Astrocyte (in vitro differentiated cells and primary cell): ENCODE measurements around the gene CYP2B6. TPM values are rescaled to one million over a fixed set of nuclear protein-coding genes. Genes with fewer than 3 reads are reported as not detected.
"Not testable (repeated sequence)": the region's sequence is repeated elsewhere in the genome, so short reads cannot be mapped to it uniquely, and the experiment has no call there.

ENCODE experiments used
- DNase-seq: peaks from one replicate; pipeline ENCODE4 v3.0.0-alpha.2; 2010; ENCODE audit warnings: low read depth
- FAIRE-seq: peaks from 2 replicates; lab custom pipeline; 2011; peaks lifted over from hg19 to GRCh38; lab: Jason Lieb, UNC
- H2AFZ ChIP-seq: 2 replicates; pipeline ENCODE4 v1.6.0; 2012; ENCODE audit warnings: low read depth, low read length, inconsistent platforms
- H3K27ac ChIP-seq: 2 replicates; pipeline ENCODE4 v1.5.1; 2011; ENCODE audit warnings: low read depth, low read length, inconsistent platforms
- H3K27me3 ChIP-seq: 2 replicates; pipeline ENCODE4 v1.6.0; 2011; ENCODE audit warnings: low read length, inconsistent platforms; ENCODE audit not compliant: insufficient read depth
- H3K36me3 ChIP-seq: 2 replicates; pipeline ENCODE4 v1.5.1; 2011; ENCODE audit warnings: low read length, inconsistent platforms; ENCODE audit not compliant: insufficient read depth
- H3K4me1 ChIP-seq: 2 replicates; pipeline ENCODE4 v1.5.1; 2011; ENCODE audit warnings: low read length, inconsistent platforms; ENCODE audit not compliant: insufficient read depth
- H3K4me2 ChIP-seq: 2 replicates; pipeline ENCODE4 v1.6.0; 2012; ENCODE audit warnings: low read length, inconsistent platforms
- H3K4me3 ChIP-seq: 2 replicates; pipeline ENCODE4 v1.5.1; 2011; ENCODE audit warnings: low read depth, mild to moderate bottlenecking, low read length, inconsistent platforms; ENCODE audit not compliant: insufficient read depth
- H3K79me2 ChIP-seq: 2 replicates; pipeline ENCODE4 v1.6.0; 2012; ENCODE audit warnings: mild to moderate bottlenecking, low read length, inconsistent platforms; ENCODE audit not compliant: insufficient read depth
- H3K9ac ChIP-seq: 2 replicates; pipeline ENCODE4 v1.6.0; 2012; ENCODE audit warnings: mild to moderate bottlenecking, low read length, inconsistent platforms
- H3K9me3 ChIP-seq: 2 replicates; pipeline ENCODE4 v1.5.1; 2012; ENCODE audit warnings: low read depth, mild to moderate bottlenecking, low read length, inconsistent platforms; ENCODE audit not compliant: insufficient read depth
- H4K20me1 ChIP-seq: 2 replicates; pipeline ENCODE4 v1.6.0; 2012; ENCODE audit warnings: low read length, inconsistent platforms; ENCODE audit not compliant: insufficient read depth
- H3K27ac Mint-ChIP-seq: one replicate; pipeline ENCODE4 v1.8.0; 2021; ENCODE audit warnings: mild to moderate bottlenecking, mixed read lengths; ENCODE audit not compliant: unreplicated experiment
- H3K27me3 Mint-ChIP-seq: one replicate; pipeline ENCODE4 v1.8.0; 2021; ENCODE audit warnings: low read depth, mixed read lengths; ENCODE audit not compliant: unreplicated experiment
- H3K36me3 Mint-ChIP-seq: one replicate; pipeline ENCODE4 v1.8.0; 2021; ENCODE audit warnings: low read depth, mixed read lengths; ENCODE audit not compliant: unreplicated experiment
- H3K4me1 Mint-ChIP-seq: one replicate; pipeline ENCODE4 v1.8.0; 2021; ENCODE audit warnings: low read depth, mixed read lengths; ENCODE audit not compliant: unreplicated experiment
- H3K4me3 Mint-ChIP-seq: one replicate; pipeline ENCODE4 v1.8.0; 2021; ENCODE audit warnings: mild to moderate bottlenecking, moderate library complexity, mixed read lengths; ENCODE audit not compliant: unreplicated experiment
- H3K9me3 Mint-ChIP-seq: one replicate; pipeline ENCODE4 v1.8.0; 2021; ENCODE audit warnings: mild to moderate bottlenecking, mixed read lengths; ENCODE audit not compliant: unreplicated experiment
- CTCF ChIP-seq: IDR thresholded peaks from 2 replicates; pipeline ENCODE4 v1.5.1; 2011; ENCODE audit warnings: low read depth, mild to moderate bottlenecking, inconsistent platforms, low read length, moderate library complexity; ENCODE audit not compliant: insufficient read depth
- EZH2 ChIP-seq: IDR thresholded peaks from 2 replicates; pipeline ENCODE4 v1.6.1; 2012; ENCODE audit warnings: mild to moderate bottlenecking, low read length, inconsistent platforms; ENCODE audit not compliant: insufficient read depth
- total RNA-seq: library from RNA; stranded (reverse); gene quantifications from 2 replicates; pipeline ENCODE4 v1.2.1, GENCODE V29; 2021

Gene CYP2B6
- total RNA-seq, 1 donor from 2014 or later = not detected

GRCh38 chr19:41001243-41001971 is 10.3 kb downstream of the CYP2B6 start:
- no peaks in the 10 kb centered on the region for H3K4me1 ChIP-seq
- TF ChIP-seq EZH2 (no peak), CTCF (no peak)
- Mint-ChIP-seq H3K27me3 (peaks cover 8% of the 10 kb centered on the region), H3K9me3 (peaks cover 11% of the 10 kb centered on the region), H3K4me3 (no peak overlapping the region), H3K4me1 (no peaks in the 10 kb centered on the region), H3K27ac (no peak overlapping the region), H3K36me3 (no peaks in the 10 kb centered on the region)
- no peaks in the 10 kb centered on the region for H4K20me1 ChIP-seq
- no peak for FAIRE-seq
- no peak overlapping the region for H3K4me2 ChIP-seq
- H3K36me3 ChIP-seq = no peaks in the 10 kb centered on the region
- no peak overlapping the region for H3K9ac ChIP-seq
- no peaks in the 10 kb centered on the region for H3K9me3 ChIP-seq
- H3K27me3 ChIP-seq = no peaks in the 10 kb centered on the region
- no peak overlapping the region for H3K27ac ChIP-seq
- DNase-seq = no peak
- H3K79me2 ChIP-seq = no peaks in the 10 kb centered on the region
- no peak overlapping the region for H2AFZ ChIP-seq
- H3K4me3 ChIP-seq = no peak overlapping the region

GRCh38 chr19:41003656-41004055 is 12.6 kb downstream of the CYP2B6 start:
- not testable (repeated sequence) for H3K27me3 ChIP-seq, H3K79me2 ChIP-seq, H3K9ac ChIP-seq, H3K4me3 Mint-ChIP-seq, H3K27ac Mint-ChIP-seq, H3K9me3 ChIP-seq, H3K4me3 ChIP-seq, H3K4me2 ChIP-seq, H3K9me3 Mint-ChIP-seq, H2AFZ ChIP-seq, H4K20me1 ChIP-seq, FAIRE-seq, H3K36me3 Mint-ChIP-seq, H3K27ac ChIP-seq, DNase-seq, H3K4me1 Mint-ChIP-seq, H3K36me3 ChIP-seq, H3K4me1 ChIP-seq
- H3K27me3 Mint-ChIP-seq = peaks cover 16% of the 10 kb centered on the region

- H3K36me3 ChIP-seq = no peaks in the 10 kb centered on the region
- H3K27me3 ChIP-seq = no peaks in the 10 kb centered on the region
- no peaks in the 10 kb centered on the region for H3K4me1 ChIP-seq
- FAIRE-seq (no peak), DNase-seq (no peak)
- H3K9ac ChIP-seq = no peak overlapping the region
- H3K36me3 Mint-ChIP-seq = no peaks in the 10 kb centered on the region
- no peak overlapping the region for H2AFZ ChIP-seq
- H3K27ac Mint-ChIP-seq = no peak overlapping the region
- H3K9me3 Mint-ChIP-seq = no peaks in the 10 kb centered on the region
- H3K4me2 ChIP-seq = no peak overlapping the region
- H3K27me3 Mint-ChIP-seq = peaks cover 31% of the 10 kb centered on the region
- H3K4me1 Mint-ChIP-seq = no peaks in the 10 kb centered on the region
- TF ChIP-seq EZH2 (no peak), CTCF (no peak)
- H4K20me1 ChIP-seq = no peaks in the 10 kb centered on the region
- H3K9me3 ChIP-seq = no peaks in the 10 kb centered on the region
- H3K4me3 Mint-ChIP-seq = no peak overlapping the region
- H3K79me2 ChIP-seq = no peaks in the 10 kb centered on the region
- no peak overlapping the region for H3K4me3 ChIP-seq
- H3K27ac ChIP-seq = no peak overlapping the region
Measured at GRCh38 chr19:41009700-41010235, 18.7 kb downstream of the CYP2B6 start.
